ENCODE results near the gene LRGUK.

- TF ChIP-seq CTCF (conservative IDR thresholded peaks at IDR 0.05; ENCODE audit: low read length) (no peak), EZH2phosphoT487 (IDR thresholded peaks at IDR 0.05; ENCODE audit: borderline replicate concordance) (no peak)
These were observed 6.9 kb downstream of the LRGUK start for GRCh38 chr7:134134004-134134403.
